H54 (cell line): ENCODE measurements around the gene RP9.
A peak's percentile ranks its signal among the peaks of the same experiment; 100 is the strongest.

Experiments used
- DNase-seq: peaks from one replicate; pipeline ENCODE4 v3.0.0; 2011; ENCODE audit warnings: low spot score, mixed read lengths; ENCODE audit not compliant: insufficient read length
- FAIRE-seq: peaks from 3 replicates; lab custom pipeline; 2011; peaks lifted over from hg19 to GRCh38; lab: Jason Lieb, UNC
- POLR2A ChIP-seq: IDR thresholded peaks from 2 replicates; pipeline ENCODE4 v1.6.1; 2011; ENCODE audit warnings: low read depth, mild to moderate bottlenecking, low read length

Gene RP9

GRCh38 chr7:33091111-33091531 lies 18.1 kb downstream of the RP9 start:
- TF ChIP-seq POLR2A: no peak
- FAIRE-seq (no peak), DNase-seq (no peak)

GRCh38 chr7:33089142-33089541 lies 20.1 kb downstream of the RP9 start:
- TF ChIP-seq POLR2A: no peak
- no peak for FAIRE-seq
- DNase-seq: no peak

- no peak for TF ChIP-seq POLR2A
- no peak for DNase-seq
Measured at GRCh38 chr7:33087858-33088257, 21.3 kb downstream of the RP9 start.

GRCh38 chr7:33087356-33087755 lies 21.8 kb downstream of the RP9 start:
- no peak for FAIRE-seq
- no peak for DNase-seq
- no peak for TF ChIP-seq POLR2A

More at GRCh38 chr7:33087858-33088257, 21.3 kb downstream of the RP9 start:
- no peak for FAIRE-seq

GRCh38 chr7:33079763-33080690 lies 29.2 kb downstream of the RP9 start:
- DNase-seq (no peak), FAIRE-seq (no peak)
- no peak for TF ChIP-seq POLR2A

GRCh38 chr7:33079096-33079495 lies 30.1 kb downstream of the RP9 start:
- DNase-seq: no peak
- TF ChIP-seq POLR2A: no peak
- FAIRE-seq: no peak

GRCh38 chr7:33076737-33077136 lies 32.5 kb downstream of the RP9 start:
- TF ChIP-seq POLR2A: no peak
- no peak for DNase-seq
- no peak for FAIRE-seq

GRCh38 chr7:33075818-33076518 lies 33.2 kb downstream of the RP9 start:
- DNase-seq (no peak), FAIRE-seq (no peak)
- TF ChIP-seq POLR2A: no peak

- FAIRE-seq (no peak), DNase-seq (no peak)
- TF ChIP-seq POLR2A: no peak
Measured at GRCh38 chr7:33073243-33073642, 36.0 kb downstream of the RP9 start.

- FAIRE-seq (peak; percentile 75), DNase-seq (peak; percentile 65)
- TF ChIP-seq POLR2A: no peak
Measured at GRCh38 chr7:33072471-33072870, 36.7 kb downstream of the RP9 start.

- DNase-seq: no peak
- no peak for TF ChIP-seq POLR2A
- FAIRE-seq: no peak
Measured at GRCh38 chr7:33070831-33071230, 38.4 kb downstream of the RP9 start.

GRCh38 chr7:33070277-33070676 lies 38.9 kb downstream of the RP9 start:
- DNase-seq (no peak), FAIRE-seq (no peak)
- TF ChIP-seq POLR2A: no peak

- TF ChIP-seq POLR2A: no peak
- no peak for DNase-seq
- no peak for FAIRE-seq
Measured at GRCh38 chr7:33067921-33068320, 41.3 kb downstream of the RP9 start.

GRCh38 chr7:33066771-33067170 lies 42.4 kb downstream of the RP9 start:
- no peak for TF ChIP-seq POLR2A
- FAIRE-seq (no peak), DNase-seq (no peak)

- FAIRE-seq (no peak), DNase-seq (no peak)
- TF ChIP-seq POLR2A: no peak
Measured at GRCh38 chr7:33065981-33066380, 43.2 kb downstream of the RP9 start.
